GM20000 (cell line): ENCODE results near the gene AIDA.
"Not testable (repeated sequence)": the region's sequence is repeated elsewhere in the genome, so short reads cannot be mapped to it uniquely, and the experiment has no call there.

Experiments
- DNase-seq: peaks from one replicate; pipeline ENCODE4 v3.0.0; 2012; ENCODE audit warnings: low spot score
- TF ChIP-seq, protein P1 (sequence below): IDR thresholded peaks from 2 replicates; pipeline ENCODE4 v1.5.1; 2012; ENCODE audit warnings: mild to moderate bottlenecking, control low read depth; ENCODE audit errors: extremely low read depth, missing control alignments

The AIDA gene

GRCh38 chr1:222750651-222751050 lies 38.4 kb upstream of the AIDA start:
- DNase-seq: peak; percentile 10
- TF ChIP-seq, protein P1, sequence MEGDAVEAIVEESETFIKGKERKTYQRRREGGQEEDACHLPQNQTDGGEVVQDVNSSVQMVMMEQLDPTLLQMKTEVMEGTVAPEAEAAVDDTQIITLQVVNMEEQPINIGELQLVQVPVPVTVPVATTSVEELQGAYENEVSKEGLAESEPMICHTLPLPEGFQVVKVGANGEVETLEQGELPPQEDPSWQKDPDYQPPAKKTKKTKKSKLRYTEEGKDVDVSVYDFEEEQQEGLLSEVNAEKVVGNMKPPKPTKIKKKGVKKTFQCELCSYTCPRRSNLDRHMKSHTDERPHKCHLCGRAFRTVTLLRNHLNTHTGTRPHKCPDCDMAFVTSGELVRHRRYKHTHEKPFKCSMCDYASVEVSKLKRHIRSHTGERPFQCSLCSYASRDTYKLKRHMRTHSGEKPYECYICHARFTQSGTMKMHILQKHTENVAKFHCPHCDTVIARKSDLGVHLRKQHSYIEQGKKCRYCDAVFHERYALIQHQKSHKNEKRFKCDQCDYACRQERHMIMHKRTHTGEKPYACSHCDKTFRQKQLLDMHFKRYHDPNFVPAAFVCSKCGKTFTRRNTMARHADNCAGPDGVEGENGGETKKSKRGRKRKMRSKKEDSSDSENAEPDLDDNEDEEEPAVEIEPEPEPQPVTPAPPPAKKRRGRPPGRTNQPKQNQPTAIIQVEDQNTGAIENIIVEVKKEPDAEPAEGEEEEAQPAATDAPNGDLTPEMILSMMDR: no peak

DNA sequence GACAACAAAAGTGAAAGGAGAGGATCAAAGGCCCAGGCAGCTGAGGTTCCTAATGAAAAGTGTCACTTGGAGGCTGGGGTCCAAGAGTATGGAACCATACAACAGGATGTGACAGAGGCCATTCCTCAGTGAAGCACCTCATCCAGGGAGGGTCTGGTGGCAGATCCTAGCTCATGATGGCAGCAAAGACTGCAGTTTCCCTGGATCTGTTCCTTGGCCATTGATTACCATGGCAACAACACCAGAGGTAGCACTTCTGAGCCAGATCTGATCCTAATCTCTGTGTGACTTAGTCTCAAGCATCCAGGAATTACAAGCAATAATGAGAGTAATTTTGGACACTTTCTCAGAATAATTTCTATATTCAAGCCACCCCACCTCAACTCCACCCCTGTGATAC lies 37.6 kb upstream of the AIDA start:
- no peak for DNase-seq
- TF ChIP-seq, protein P1: no peak

DNA sequence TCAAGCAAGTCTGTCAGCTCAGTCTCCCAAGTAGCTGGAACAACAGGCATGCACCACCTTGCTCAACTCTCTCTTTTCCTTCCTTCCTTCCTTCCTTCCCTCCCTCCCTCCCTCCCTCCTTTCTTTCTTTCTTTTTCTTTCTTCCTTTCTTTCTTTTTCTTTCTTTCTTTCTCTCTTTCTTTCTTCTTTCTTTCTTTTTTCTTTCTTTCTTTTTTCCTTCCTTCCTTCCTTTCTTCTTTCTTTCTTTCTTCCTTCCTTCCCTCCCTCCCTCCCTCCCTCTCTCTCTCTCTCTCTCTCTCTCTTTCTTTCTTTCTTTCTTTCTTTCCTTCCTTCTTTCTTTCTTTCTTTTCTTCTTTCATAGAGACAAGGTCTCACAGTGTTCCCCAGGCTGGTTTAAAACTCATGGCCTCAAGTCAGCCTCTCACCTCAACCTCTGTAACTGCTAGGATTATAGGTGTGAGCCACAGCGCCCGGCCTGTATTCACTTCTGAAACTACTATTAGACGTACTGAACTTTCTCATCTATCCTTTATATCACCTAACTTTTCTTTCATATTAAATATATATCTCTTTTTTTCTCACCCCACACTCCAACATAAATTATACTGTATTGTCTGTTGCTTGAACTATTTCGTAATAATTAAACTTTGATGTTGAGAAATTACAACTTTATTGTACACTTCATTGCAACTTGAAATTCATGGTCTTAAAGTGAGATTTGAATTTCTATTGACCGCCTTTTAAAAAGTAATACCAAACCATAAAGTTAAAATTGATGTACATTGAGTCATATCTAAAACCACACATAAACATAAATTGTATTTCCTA lies 29.6 kb upstream of the AIDA start:
- DNase-seq: not testable (repeated sequence)

- TF ChIP-seq, protein P1: no peak
- no peak for DNase-seq
Observed at GRCh38 chr1:222739929-222740328, 27.6 kb upstream of the AIDA start.

DNA sequence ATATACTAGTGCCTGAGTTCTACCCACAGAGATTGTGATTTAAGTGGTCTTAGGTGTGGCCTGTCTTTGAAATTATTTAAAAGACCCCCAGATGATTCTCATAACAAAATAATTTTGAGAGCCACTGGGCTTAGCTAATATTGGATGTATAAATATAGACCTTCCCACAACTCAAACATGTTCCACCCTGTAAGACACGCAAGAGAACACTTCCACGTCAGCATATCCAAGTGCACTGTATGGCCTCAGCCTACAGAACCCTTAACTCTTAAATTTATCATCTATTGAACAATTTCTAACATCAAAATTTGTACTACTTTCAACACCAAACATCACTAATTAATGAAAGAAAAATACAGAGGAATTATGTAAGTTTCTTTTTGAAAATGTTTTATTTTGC lies 27.2 kb upstream of the AIDA start:
- DNase-seq: no peak
- TF ChIP-seq, protein P1: no peak

- TF ChIP-seq, protein P1: no peak
- DNase-seq: no peak
Observed at GRCh38 chr1:222736972-222737371, 24.7 kb upstream of the AIDA start, which contains the start of gene FAM177B. FAM177B (plus strand) TSS chr1:222737202; CDS start chr1:222746546, 9,344 bp downstream.

GRCh38 chr1:222736470-222736869 lies 24.2 kb upstream of the AIDA start:
- TF ChIP-seq, protein P1: no peak
- no peak for DNase-seq

DNA sequence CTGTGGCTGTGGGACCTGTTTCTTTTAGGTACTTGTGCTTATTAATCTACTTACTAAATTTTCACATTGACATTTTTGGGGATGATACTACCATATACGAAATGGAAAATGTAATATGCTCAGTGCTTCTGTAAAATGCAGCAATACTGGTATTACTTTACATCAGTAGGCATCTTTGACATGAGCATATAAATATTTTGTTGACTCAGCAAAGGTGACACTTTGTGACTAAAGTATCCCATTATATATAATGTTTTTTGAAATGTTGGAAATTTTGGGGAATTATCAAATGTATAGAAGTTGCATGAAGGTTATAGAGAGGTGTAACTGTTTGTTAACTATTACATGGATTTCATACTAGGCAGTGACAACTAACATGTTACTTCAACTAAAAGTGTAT lies 22.4 kb upstream of the AIDA start:
- no peak for DNase-seq
- TF ChIP-seq, protein P1: no peak
